H7 (cell line): ENCODE results near the gene KMT2D. TPM values are rescaled to one million over a fixed set of nuclear protein-coding genes. Genes with fewer than 3 reads are reported as not detected.
A peak's percentile ranks its signal among the peaks of the same experiment; 100 is the strongest.

Source experiments
- DNase-seq: peaks from one replicate; pipeline ENCODE4 v3.0.0; 2012
- H3K27me3 ChIP-seq: 2 replicates; pipeline ENCODE4 v1.6.0; 2011; ENCODE audit warnings: mild to moderate bottlenecking, low read length; ENCODE audit not compliant: control insufficient read depth, insufficient read depth
- H3K36me3 ChIP-seq: replicated peaks from 2 replicates; pipeline ENCODE4 v1.5.1; 2011; ENCODE audit warnings: low read length; ENCODE audit not compliant: control insufficient read depth, insufficient read depth
- H3K4me3 ChIP-seq: 2 replicates; pipeline ENCODE4 v1.5.1; 2011; ENCODE audit warnings: low read depth, mild to moderate bottlenecking, control low read depth, low read length, moderate library complexity; ENCODE audit not compliant: insufficient read depth
- total RNA-seq: library from RNA; depleted of rRNA; stranded (reverse); fragments of >200 nt; shearing (Covaris generic); gene quantifications from 2 replicates; pipeline ENCODE4 v1.2.3, GENCODE V29; 2014; rRNA removed

The KMT2D gene, protein sequence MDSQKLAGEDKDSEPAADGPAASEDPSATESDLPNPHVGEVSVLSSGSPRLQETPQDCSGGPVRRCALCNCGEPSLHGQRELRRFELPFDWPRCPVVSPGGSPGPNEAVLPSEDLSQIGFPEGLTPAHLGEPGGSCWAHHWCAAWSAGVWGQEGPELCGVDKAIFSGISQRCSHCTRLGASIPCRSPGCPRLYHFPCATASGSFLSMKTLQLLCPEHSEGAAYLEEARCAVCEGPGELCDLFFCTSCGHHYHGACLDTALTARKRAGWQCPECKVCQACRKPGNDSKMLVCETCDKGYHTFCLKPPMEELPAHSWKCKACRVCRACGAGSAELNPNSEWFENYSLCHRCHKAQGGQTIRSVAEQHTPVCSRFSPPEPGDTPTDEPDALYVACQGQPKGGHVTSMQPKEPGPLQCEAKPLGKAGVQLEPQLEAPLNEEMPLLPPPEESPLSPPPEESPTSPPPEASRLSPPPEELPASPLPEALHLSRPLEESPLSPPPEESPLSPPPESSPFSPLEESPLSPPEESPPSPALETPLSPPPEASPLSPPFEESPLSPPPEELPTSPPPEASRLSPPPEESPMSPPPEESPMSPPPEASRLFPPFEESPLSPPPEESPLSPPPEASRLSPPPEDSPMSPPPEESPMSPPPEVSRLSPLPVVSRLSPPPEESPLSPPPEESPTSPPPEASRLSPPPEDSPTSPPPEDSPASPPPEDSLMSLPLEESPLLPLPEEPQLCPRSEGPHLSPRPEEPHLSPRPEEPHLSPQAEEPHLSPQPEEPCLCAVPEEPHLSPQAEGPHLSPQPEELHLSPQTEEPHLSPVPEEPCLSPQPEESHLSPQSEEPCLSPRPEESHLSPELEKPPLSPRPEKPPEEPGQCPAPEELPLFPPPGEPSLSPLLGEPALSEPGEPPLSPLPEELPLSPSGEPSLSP (N-terminal part only)
- 16.2 and 20.8 TPM in 2 replicates for total RNA-seq

DNA sequence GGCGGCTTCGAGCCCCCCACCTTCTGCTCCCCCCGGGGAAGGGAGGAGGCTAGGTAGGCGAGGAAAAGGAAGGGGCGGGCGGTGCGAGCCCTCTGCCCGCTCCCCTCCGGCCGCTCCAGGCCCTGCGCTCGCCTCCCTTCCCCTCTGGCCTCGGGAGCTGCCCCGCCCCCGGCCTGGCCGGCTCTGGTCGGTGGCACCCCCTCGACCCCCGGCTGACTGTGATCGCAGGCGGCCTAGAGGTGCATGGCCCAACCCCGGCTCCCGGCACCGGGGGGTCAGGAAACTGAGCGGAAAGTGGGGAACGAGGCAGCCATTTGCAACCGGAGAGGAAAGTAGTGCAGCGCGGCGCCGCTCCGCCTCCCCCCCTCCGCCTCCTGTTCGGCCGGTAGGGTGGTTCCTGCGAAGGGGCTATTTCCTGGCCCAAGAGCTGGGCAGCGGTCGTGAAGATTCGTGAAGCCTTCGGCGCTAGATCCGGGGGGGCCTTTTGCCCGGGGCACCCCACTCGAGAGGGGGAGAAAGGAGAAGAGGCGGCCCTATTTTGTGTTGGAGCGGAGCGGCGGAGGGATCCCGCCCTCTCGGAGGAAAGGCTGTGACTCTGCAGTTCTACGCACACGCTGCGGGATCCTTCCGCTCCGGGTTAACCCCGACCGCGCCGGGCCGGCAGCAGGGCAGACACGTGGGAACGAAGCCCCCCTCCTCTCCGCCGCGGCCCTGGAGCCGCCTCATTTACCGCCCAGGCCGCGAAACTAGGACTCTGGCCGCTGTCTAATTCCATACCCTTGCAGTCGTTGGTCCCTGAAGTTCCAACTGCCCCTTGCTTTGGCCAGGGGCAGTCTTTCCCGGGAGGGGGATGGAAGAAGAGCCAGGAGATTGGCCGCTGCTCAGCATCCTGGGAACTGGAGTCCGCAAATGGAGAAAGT is at the start of gene KMT2D:
Gene KMT2D (minus strand): TSS at position 558 of the 920 bp plus-strand sequence. CDS start 5,470 bp downstream, outside the sequence.
- Histone ChIP-seq H3K4me3 (peak within 1 kb of the TSS; percentile 88), H3K36me3 (no peaks in the 10 kb centered on the region), H3K27me3 (no peaks in the 10 kb centered on the region)
- DNase-seq: peak; percentile 98

DNA sequence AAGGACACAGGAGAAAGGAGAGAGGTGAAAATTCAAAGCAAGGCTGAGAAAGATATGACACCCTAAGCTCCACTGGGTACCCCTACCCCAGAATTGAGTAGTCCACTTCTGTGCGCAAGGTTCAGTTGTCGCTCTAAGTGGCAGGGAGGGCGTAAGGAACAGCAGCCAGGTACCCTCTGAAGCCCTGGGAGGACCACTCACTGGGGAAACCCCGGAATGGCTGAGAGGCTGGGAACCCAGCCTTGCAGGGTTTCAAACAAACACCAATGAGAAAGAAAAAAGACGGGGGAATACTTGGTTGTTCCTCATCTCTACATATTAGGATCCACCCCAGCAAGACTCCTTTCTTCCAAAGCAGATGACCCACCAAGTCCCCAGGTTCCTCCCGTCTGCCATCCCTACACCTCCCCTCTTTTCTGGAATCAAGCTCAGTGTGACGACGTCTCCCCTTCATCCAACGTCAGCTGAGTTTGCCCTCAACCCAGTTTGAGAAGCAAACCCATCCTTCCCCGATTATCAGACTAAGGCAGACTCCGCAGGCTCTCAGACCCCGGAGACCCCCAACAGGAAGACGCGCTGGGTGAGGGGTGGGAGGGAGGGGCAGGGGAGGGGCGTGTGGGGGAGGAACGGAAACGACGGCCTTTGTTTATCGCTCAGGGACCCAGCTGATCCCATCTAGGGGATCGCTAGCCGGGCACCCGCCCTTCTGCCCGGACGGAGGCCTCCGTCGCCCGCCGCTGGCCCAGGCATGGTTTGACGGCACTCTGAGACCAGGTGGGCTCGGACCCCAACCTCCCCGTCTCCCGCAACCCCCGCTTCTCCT is 49.3 kb upstream of the KMT2D start:
- Histone ChIP-seq H3K36me3 (peaks cover 4% of the 10 kb centered on the region), H3K4me3 (peak overlapping the region; percentile 92), H3K27me3 (no peaks in the 10 kb centered on the region)
- DNase-seq: peak; percentile 88

DNA sequence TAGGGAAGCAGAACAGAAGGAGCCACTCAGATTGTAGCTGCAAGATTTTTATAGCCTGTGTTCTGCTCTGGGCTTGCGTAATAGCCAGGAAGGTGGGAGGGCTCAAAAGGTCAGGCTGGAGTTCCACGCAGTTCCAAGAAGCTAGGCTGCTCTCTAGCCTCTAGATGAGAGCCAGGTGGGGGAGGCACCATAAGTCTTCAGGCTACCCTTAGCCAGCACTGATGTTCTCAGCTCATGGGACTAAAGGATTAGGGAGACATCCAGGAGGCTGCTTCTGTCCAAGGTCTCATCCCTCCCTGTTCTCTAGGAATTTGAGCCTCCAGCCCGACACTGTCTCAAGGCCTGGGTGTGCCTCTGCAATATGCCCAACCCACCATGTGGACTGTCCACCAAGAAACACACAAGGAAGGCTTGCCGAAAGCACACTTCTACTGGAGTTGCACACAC is 48.4 kb upstream of the KMT2D start:
- peaks cover 6% of the 10 kb centered on the region for H3K36me3 ChIP-seq

DNA sequence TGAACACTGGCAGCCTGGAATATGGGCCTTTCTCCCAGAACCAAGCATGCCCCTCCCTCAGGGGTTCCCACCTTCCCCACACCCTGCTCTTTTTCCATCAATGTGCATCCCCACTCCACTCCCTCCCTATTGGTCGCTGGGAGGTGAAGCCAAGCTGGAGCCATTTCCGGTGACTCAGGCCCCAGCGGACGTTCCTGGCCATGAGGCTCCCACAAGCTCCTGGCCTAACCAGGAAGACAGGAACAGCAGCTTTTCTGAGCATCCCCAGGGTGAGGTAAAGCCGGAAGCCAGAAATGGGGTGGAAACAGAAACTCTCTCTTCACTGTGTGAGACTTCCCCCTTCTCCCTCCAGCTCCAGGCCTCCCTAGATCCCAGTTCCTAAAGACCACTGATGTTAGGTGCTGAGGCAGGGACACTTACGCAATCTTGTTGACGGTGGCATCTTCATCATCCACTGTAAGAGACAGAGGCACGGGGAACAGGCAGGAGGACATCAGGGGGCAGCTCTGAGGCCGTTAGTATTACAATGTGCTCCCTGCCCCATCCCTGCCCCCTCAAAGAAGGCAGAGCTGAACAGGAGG is 45.0 kb upstream of the KMT2D start:
- no peak overlapping the region for H3K4me3 ChIP-seq
- no peaks in the 10 kb centered on the region for H3K27me3 ChIP-seq
- peaks cover 27% of the 10 kb centered on the region for H3K36me3 ChIP-seq
- DNase-seq: no peak

More for the DNA sequence above, 48.4 kb upstream of the KMT2D start:
- no peak overlapping the region for H3K4me3 ChIP-seq
- no peak for DNase-seq
- no peaks in the 10 kb centered on the region for H3K27me3 ChIP-seq

DNA sequence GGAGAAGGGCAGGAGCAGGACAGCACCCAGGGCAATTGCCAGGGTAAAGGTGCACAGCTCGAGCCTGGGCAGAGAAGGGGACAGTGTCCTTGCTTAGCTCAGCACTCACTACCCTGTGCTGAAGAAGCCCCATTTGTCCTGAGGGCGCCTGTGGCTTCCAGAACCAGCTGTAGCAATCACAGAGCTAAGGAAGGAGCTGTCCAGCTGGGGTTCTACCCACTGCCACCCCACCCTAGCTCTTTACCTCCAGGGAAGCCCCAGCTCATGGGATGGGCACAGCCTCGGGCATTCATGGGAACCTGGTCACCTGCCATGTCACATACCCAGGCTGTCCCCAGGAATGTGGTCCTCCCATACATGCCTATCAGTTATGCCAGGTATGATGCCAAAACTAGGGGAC is 44.2 kb upstream of the KMT2D start:
- Histone ChIP-seq H3K4me3 (no peak overlapping the region), H3K36me3 (peaks cover 30% of the 10 kb centered on the region), H3K27me3 (no peaks in the 10 kb centered on the region)
- no peak for DNase-seq

DNA sequence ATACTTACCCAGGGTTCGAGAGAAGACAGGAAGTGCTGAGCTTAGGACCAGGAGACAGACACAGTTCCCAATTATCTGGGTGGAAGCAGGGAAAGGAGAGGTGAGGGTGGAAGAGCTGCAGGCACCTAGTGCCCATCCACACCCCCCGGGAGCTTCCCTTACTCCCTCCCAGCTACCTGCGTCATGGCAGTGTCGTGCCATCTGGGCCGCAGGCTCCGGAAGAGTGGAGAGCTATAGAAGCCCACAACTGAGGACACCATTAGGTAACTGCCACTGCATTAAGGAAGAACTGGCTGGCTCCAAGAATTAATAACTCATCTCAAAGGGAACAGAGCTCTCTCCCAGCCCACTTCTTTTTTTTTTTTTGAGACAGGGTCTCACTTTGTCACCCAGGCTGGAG is 39.8 kb upstream of the KMT2D start:
- H3K36me3 ChIP-seq: peaks cover 37% of the 10 kb centered on the region
- no peak overlapping the region for H3K4me3 ChIP-seq
- peaks cover 6% of the 10 kb centered on the region for H3K27me3 ChIP-seq
- no peak for DNase-seq

DNA sequence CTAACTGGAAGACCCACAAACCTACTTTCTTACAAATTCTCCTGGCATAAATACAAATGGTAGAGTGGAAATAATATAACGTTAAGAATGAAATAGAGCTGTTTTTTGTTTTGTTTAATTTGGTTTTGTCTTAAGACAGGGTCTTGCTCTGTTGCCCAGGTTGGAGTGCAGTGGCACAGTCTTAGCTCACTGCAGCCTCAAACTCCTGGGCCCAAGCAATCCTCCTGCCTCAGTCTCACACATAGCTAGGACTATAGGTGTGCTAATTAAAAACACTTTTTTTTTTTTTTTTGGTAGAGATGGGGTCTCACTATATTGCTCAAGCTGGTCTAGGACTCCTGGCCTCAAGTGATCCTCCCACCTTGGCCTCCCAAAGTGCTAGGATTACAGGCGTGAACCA is 38.1 kb upstream of the KMT2D start:
- peaks cover 33% of the 10 kb centered on the region for H3K36me3 ChIP-seq
- no peak for DNase-seq
- H3K27me3 ChIP-seq: peaks cover 22% of the 10 kb centered on the region
- no peak overlapping the region for H3K4me3 ChIP-seq

DNA sequence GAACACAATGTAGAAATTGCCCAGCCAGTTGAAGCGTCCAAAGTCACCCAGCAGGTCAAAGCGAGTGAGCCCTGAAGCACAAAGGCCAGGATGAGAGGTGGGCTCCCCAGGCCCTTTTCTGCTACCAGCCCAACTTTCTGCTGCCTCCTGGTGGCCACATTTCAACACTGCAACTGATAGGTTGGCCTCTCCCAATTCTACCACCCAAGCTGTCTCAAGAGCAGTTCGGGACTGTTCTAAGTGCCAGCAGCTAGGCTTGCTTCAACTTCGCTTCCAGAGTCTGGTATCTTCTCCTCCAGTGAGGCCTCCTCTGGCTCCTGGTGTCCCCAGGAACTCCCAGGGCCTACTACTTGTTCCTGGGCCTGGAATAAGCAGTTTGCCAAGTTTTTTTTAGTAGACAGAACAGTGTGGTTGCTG is 37.4 kb upstream of the KMT2D start:
- Histone ChIP-seq H3K36me3 (peaks cover 30% of the 10 kb centered on the region), H3K27me3 (peaks cover 29% of the 10 kb centered on the region), H3K4me3 (no peak overlapping the region)
- peak; percentile 90 for DNase-seq

DNA sequence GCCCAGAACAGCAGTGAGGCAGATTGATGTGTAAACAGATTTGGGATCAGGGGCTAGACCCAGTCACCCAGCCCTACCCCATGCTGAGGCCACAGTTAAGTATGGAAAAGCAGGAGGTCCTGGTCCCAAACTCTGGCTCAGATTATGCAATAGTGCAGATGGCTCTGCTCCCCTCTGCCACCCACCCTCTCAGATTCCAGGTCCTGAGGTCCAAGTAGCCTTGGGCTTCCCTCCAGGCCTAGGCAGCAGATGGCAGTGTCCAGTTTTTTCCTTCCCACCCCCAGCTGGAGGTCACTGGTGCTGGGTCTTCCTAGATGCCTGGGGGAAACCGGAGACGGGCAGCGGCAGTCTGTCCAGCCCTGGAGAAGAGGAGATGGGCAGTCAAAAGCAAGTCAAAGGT is 36.8 kb upstream of the KMT2D start:
- Histone ChIP-seq H3K27me3 (peaks cover 36% of the 10 kb centered on the region), H3K4me3 (no peak overlapping the region), H3K36me3 (peaks cover 25% of the 10 kb centered on the region)
- no peak for DNase-seq

DNA sequence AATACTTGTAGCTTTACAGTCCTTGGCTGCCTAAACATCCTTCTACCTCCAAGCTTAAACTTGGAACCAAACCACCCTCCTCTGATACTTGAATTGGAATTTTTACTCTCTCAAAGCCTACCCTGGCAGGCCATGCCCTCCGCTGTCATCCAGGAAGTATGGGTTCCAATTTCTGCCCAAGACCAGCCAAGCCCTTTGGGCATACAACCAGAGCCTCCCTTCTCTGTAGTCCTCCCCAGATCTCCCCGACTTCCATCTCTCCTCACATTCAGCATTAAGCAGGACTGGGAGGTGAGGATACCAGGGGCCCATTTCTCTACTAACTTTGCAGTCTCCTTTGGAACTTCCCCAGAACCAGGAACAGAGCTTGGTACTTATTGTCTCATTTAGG is 34.4 kb upstream of the KMT2D start:
- Histone ChIP-seq H3K27me3 (peaks cover 60% of the 10 kb centered on the region), H3K4me3 (no peak overlapping the region)

DNA sequence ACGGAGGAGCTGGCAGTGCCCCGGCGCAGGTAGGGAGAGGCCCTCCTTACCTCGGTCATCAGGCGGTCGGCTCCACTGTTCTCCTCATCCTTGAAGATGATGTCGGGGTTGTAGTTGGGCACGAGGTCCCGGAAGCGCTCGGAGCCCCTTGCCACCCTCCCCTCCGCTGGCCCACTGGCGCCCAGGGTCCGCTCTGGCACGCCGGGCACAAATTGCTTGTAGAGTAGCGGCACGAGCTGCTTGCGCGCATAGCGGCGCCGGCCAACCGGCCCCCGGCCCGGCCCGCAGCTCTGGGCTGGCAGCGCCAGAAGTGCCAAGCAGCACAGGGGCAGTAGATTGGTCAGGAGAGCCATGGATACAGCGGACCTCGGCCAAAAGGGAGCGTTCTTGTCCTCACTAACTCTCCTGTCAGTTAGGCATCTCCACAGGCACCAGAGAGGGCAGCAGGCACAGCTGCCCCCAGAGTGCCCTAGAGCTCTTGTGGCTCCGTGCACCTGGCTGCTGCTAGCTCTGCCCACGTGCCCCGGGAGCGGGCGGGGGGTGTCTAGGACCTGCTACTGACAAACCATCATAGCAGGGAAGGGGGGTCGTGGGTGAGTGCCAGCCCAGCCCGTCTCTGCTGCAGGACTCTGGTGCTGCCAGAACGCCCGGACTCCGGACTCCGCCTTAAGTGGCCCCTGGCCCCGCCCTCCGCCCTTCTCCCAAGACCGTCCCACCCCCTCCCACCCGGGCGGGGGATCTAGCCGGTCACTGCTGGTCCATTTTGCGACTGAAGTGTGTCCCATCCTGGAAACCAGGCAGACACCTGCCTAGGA is 33.8 kb upstream of the KMT2D start, which contains the start of gene DHH:
Gene DHH (minus strand): TSS at position 642 of the 815 bp plus-strand sequence. CDS start 289 bp downstream, at position 353.
- Histone ChIP-seq H3K27me3 (peaks cover 66% of the 10 kb centered on the region), H3K4me3 (peak within 1 kb of the TSS; percentile 28), H3K36me3 (peaks cover 11% of the 10 kb centered on the region)
- peak; percentile 92 for DNase-seq

More for the DNA sequence above, 34.4 kb upstream of the KMT2D start:
- no peak for DNase-seq
- H3K36me3 ChIP-seq: peaks cover 11% of the 10 kb centered on the region

DNA sequence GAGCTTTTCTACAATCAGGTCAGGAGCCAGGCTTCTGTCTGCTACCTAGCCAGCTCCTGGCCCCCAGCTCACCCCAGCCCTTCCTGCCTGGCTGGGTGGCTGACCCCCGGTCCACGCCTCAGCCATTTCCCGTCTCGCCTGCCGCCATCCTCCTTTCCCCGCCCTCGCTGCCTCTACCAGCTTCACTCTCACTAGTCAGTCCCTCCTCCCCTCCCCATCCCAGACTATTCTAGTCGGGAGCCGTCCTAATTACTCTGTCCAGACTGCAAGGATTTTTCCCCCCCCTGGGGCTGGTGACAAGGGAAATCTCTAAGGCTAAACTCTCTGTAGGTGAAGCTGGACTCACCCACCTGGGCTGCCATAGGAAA is 33.2 kb upstream of the KMT2D start:
- peaks cover 11% of the 10 kb centered on the region for H3K36me3 ChIP-seq
- H3K4me3 ChIP-seq: peak overlapping the region; percentile 28
- peak; percentile 81 for DNase-seq
- peaks cover 72% of the 10 kb centered on the region for H3K27me3 ChIP-seq
